Measurements from ENCODE around the gene RIN1. TPM values are rescaled to one million over a fixed set of nuclear protein-coding genes. Genes with fewer than 3 reads are reported as not detected.

RIN1 gene
- total RNA-seq, 2 donors from 2014 or later: 2.2 to 2.6 TPM

DNA sequence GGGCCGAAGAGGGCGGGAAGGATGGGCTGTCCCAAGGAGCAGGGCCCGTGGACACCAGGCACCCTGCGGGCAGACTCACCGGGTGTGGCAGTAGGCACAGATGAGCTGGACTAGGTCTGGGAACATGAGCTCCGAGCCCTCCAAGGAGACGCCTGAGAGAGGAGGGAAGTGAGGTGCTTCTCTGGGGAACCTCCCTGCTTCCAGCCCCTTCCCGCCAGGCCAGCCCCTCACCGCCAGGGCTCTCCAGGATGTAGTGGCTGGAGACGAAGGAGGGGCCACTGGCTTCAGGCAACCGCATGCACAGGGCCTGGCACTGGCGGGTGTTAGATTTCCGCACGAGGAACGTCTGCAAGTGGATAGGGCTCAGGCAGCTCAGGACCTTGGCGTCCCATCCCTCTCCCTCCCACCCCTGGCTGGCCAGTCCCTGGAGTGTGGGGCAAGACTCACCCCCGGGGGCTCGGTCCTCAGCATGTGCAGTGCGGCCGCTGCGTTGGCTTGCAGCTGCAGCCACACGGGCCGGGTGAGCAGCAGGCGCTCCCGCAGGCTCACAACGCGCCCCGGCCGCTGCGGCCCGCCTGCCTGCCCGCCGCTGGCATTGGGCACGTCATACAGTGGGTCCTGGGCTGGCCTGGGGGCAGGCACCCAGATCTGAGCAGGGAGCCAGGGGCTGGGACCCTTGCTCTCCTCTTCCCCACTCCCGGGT, 552 bp downstream of the RIN1 start:
- H3K27ac ChIP-seq (ENCODE audit: low read depth, low read length): no peak overlapping the region

GRCh38 chr11:66334605-66335442, 1.4 kb downstream of the RIN1 start:
- Mint-ChIP-seq H3K9me3 (no peaks in the 10 kb centered on the region), H3K27ac (no peak overlapping the region), H3K36me3 (ENCODE audit: low read depth) (peaks cover 13% of the 10 kb centered on the region), H3K27me3 (ENCODE audit: insufficient read depth) (peaks cover 6% of the 10 kb centered on the region), H3K4me1 (peaks cover 8% of the 10 kb centered on the region), H3K4me3 (peak overlapping the region; percentile 63)
- Histone ChIP-seq H3K4me3 (ENCODE audit: low read length) (no peak overlapping the region), H3K27ac (ENCODE audit: low read depth, low read length) (no peak overlapping the region), H3K27me3 (ENCODE audit: control insufficient read depth, insufficient read depth, low read length, poor library complexity, severe bottlenecking) (no peaks in the 10 kb centered on the region), H3K9ac (ENCODE audit: extremely low read depth, low read length, poor library complexity, severe bottlenecking) (no peak overlapping the region), H3K4me1 (ENCODE audit: control insufficient read depth, insufficient read depth, low read length) (peaks cover 13% of the 10 kb centered on the region), H3K9me3 (ENCODE audit: control insufficient read depth, low read length) (no peaks in the 10 kb centered on the region), H3K36me3 (ENCODE audit: control insufficient read depth, insufficient read depth, low read length) (peaks cover 10% of the 10 kb centered on the region)
- no peak for DNase-seq
- TF ChIP-seq, protein P1, sequence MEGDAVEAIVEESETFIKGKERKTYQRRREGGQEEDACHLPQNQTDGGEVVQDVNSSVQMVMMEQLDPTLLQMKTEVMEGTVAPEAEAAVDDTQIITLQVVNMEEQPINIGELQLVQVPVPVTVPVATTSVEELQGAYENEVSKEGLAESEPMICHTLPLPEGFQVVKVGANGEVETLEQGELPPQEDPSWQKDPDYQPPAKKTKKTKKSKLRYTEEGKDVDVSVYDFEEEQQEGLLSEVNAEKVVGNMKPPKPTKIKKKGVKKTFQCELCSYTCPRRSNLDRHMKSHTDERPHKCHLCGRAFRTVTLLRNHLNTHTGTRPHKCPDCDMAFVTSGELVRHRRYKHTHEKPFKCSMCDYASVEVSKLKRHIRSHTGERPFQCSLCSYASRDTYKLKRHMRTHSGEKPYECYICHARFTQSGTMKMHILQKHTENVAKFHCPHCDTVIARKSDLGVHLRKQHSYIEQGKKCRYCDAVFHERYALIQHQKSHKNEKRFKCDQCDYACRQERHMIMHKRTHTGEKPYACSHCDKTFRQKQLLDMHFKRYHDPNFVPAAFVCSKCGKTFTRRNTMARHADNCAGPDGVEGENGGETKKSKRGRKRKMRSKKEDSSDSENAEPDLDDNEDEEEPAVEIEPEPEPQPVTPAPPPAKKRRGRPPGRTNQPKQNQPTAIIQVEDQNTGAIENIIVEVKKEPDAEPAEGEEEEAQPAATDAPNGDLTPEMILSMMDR (conservative IDR thresholded peaks at IDR 0.05): no peak
- WGBS, 2 experiments (ENCODE audit: insufficient coverage in 1 of 2, insufficient read length in 1 of 2): 89 to 90% methylated on average over 20 to 42 of the region's 42 CpGs

More for the DNA sequence above, 552 bp downstream of the RIN1 start:
- peaks cover 8% of the 10 kb centered on the region for H3K4me1 Mint-ChIP-seq
- H3K9ac ChIP-seq (ENCODE audit: extremely low read depth, low read length, poor library complexity, severe bottlenecking): no peak overlapping the region
- peak overlapping the region; percentile 63 for H3K4me3 Mint-ChIP-seq
- H3K9me3 Mint-ChIP-seq: no peaks in the 10 kb centered on the region
- H3K9me3 ChIP-seq (ENCODE audit: control insufficient read depth, low read length): no peaks in the 10 kb centered on the region
- WGBS, 2 experiments (ENCODE audit: insufficient coverage in 1 of 2, insufficient read length in 1 of 2): 31 to 45% methylated on average over 25 to 35 of the region's 35 CpGs
- H3K4me3 ChIP-seq (ENCODE audit: low read length): peak overlapping the region; percentile 56
- H3K36me3 Mint-ChIP-seq (ENCODE audit: low read depth): peaks cover 13% of the 10 kb centered on the region
- peaks cover 13% of the 10 kb centered on the region for H3K4me1 ChIP-seq (ENCODE audit: control insufficient read depth, insufficient read depth, low read length)
- no peaks in the 10 kb centered on the region for H3K27me3 ChIP-seq (ENCODE audit: control insufficient read depth, insufficient read depth, low read length, poor library complexity, severe bottlenecking)
- no peak overlapping the region for H3K27ac Mint-ChIP-seq
- TF ChIP-seq, protein P1 (conservative IDR thresholded peaks at IDR 0.05): no peak
- H3K27me3 Mint-ChIP-seq (ENCODE audit: insufficient read depth): peaks cover 6% of the 10 kb centered on the region
- peak; percentile 81 for DNase-seq
- peaks cover 18% of the 10 kb centered on the region for H3K36me3 ChIP-seq (ENCODE audit: control insufficient read depth, insufficient read depth, low read length)

GRCh38 chr11:66333896-66334604, 2.2 kb downstream of the RIN1 start:
- DNase-seq: no peak
- no peak overlapping the region for H3K4me3 ChIP-seq (ENCODE audit: low read length)
- peaks cover 13% of the 10 kb centered on the region for H3K4me1 ChIP-seq (ENCODE audit: control insufficient read depth, insufficient read depth, low read length)
- 87 to 89% methylated on average over 25 to 29 of the region's 29 CpGs for WGBS, 2 experiments (ENCODE audit: insufficient coverage in 1 of 2, insufficient read length in 1 of 2)
- no peak overlapping the region for H3K4me3 Mint-ChIP-seq
- no peaks in the 10 kb centered on the region for H3K9me3 Mint-ChIP-seq
- no peak overlapping the region for H3K27ac ChIP-seq (ENCODE audit: low read depth, low read length)
- peaks cover 6% of the 10 kb centered on the region for H3K27me3 Mint-ChIP-seq (ENCODE audit: insufficient read depth)
- H3K9me3 ChIP-seq (ENCODE audit: control insufficient read depth, low read length): no peaks in the 10 kb centered on the region
- TF ChIP-seq, protein P1 (conservative IDR thresholded peaks at IDR 0.05): no peak
- H3K27me3 ChIP-seq (ENCODE audit: control insufficient read depth, insufficient read depth, low read length, poor library complexity, severe bottlenecking): no peaks in the 10 kb centered on the region
- H3K9ac ChIP-seq (ENCODE audit: extremely low read depth, low read length, poor library complexity, severe bottlenecking): no peak overlapping the region
- H3K4me1 Mint-ChIP-seq: peaks cover 8% of the 10 kb centered on the region
- peaks cover 5% of the 10 kb centered on the region for H3K36me3 ChIP-seq (ENCODE audit: control insufficient read depth, insufficient read depth, low read length)
- H3K27ac Mint-ChIP-seq: no peak overlapping the region
- peaks cover 11% of the 10 kb centered on the region for H3K36me3 Mint-ChIP-seq (ENCODE audit: low read depth)

All from endodermal cell (in vitro differentiated cells).